HG03196 (cell line): Measurements from ENCODE around the gene CNTNAP2.

ENCODE experiments used
- ATAC-seq: cut with Tn5 transposase; IDR thresholded peaks from one replicate; pipeline ENCODE4 v1.9.1; 2021; ENCODE audit not compliant: unreplicated experiment

The CNTNAP2 gene

GRCh38 chr7:147861945-147862344 is 1745.3 kb downstream of the CNTNAP2 start:
- no peak for ATAC-seq

- ATAC-seq: no peak
Measured at GRCh38 chr7:147869456-147869855, 1752.9 kb downstream of the CNTNAP2 start.

DNA sequence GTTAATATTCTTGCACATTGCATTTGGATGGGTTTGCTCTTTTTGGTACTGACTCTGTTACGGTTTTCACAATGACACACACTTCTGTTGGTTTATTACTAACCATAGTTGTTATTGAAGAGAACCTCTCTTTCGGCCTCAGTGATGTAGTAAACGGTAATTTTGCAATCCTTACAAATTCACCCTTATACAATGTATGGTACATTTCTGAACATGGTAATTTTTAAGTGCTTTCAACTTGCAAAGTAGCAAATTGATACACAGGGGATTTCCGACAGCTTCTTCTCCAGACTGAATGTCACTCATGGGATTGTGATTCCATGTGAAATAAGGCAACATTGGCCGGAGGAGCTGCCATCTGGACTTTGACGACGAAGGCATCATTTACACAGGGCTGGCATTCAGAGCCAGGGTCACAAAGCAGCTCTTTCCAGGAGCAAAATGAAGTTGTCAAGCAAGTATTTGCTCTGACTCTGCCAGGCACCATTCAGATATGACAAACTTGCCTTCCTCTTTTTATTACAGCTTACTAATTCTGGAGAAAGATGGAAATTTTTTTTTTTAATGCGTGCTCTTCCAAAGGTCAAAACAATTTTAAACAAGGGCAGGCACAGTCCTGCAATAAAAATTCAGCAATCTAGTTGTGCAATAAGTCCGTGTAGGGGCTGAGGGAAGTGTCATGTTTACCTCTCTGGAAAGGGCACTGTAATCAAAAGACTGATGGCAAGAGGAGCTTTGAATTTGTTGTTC is 1762.5 kb downstream of the CNTNAP2 start:
- no peak for ATAC-seq

DNA sequence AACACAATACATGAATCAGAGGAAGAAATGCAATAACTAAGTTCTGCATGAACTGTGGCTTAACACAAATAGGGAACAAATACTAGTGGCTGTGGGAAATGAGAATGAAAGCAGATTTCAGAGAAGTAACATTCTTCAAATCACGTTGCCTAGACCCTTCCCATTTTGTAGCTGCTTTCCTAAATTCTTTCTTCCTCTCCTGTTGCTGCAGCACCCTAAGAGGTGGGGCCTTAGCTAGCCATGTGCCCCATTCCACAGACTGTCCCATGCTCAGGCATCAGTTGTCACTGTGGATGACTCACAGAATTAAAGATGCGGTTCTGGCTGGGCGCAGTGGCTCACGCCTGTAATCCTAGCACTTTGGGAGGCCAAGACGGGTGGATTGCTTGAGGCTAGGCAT is 1769.3 kb downstream of the CNTNAP2 start:
- no peak for ATAC-seq

DNA sequence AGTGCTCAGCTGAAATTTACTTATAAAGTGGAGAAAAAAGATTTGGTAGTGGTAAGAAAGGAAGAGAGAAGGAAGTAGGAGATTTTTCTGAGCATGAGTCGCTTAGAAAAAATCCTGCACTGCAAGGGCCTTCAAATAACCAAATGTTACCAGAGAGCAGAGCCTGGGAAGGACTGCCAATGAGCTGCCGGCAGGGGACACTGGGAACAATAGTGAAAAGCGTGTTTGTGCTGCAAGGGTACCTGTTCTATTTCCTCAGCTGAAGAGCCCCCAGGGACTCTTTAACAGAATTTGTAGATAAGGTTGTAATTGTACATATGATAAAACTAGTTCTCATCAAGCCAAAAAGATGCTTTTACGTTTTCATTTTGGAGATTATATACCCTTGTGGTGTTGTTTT is 1777.7 kb downstream of the CNTNAP2 start:
- no peak for ATAC-seq

GRCh38 chr7:147896121-147896520 is 1779.5 kb downstream of the CNTNAP2 start:
- no peak for ATAC-seq

DNA sequence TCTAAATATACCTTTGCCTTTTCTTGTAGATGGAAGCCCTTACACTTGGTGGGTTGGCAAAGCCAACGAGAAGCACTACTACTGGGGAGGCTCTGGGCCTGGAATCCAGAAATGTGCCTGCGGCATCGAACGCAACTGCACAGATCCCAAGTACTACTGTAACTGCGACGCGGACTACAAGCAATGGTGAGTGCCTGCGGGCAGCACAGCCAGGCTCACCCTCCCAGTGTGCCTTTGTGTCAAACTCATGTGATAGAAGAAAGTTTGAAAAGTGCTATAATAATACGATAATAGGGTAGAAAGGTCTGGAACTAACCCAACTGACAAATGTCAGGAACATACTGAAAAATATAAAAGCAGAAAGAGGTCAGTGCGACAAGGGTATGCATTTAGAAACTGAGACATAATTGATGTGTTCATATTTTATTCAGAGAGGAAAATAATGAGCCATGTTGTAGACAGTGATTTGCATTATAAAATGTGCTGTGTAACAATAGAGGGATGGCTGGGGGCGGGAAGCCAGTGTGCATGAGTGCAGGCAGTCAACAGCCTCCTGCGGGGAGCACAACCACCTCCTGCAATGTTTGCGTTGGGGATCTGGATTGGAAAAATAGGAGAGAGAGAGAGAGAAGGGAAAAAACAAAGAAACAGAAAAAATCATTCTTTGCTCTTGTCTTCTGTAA is 1787.1 kb downstream of the CNTNAP2 start:
- no peak for ATAC-seq

DNA sequence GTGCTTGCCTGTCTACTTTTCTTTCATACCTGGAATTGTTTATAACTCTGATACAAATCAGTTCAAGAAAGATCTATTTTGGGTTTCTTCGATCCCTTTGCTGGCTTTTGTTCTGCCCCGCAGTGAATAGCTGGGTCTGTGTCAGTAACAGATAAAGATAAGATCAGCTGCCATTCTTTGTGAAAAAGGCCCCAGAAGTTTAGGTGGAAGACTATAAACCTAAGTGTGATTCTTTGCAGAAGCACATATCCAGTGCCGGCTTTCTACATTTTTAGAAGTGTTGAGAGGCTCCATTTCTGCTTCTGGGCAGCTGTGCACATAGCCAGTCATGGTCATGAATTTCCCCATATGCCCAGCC is 1787.6 kb downstream of the CNTNAP2 start:
- ATAC-seq: no peak

DNA sequence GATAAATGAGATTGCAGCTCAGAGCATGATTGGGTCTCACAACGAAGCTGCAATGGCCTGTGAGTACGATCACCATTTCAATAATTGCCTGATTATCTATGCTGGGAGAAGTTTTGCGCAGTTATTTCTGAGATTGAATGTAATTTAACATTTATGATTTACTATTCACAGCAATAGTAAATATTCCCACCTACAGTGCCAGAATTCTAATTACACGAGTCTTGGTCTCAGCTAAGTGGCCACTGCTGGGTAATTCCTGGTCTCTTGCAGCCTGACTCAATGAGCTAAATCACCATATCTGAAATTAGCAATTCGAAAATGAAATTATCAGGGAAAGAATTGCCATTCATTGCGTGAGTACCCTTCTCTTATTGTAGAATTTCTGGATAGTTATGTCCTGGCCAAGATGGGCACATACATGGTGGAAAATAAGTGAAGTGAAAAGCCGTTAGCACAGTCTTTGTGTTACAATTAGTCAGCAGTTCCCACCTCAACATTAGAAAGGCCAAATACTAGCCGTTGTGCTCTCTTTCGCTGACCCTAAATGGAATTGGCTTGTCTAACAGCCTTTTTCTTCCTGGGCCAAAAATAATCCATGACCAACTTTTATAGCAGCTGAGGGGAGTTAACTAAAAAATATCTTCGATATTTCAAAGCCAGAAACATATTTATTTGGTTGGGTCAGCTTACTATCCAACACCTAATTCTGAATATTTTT is 1793.0 kb downstream of the CNTNAP2 start:
- no peak for ATAC-seq

- no peak for ATAC-seq
Measured at GRCh38 chr7:147911201-147911601, 1794.6 kb downstream of the CNTNAP2 start.

- ATAC-seq: no peak
Measured at GRCh38 chr7:147912291-147912690, 1795.7 kb downstream of the CNTNAP2 start.

- ATAC-seq: no peak
Measured at GRCh38 chr7:147912946-147913638, 1796.5 kb downstream of the CNTNAP2 start.

DNA sequence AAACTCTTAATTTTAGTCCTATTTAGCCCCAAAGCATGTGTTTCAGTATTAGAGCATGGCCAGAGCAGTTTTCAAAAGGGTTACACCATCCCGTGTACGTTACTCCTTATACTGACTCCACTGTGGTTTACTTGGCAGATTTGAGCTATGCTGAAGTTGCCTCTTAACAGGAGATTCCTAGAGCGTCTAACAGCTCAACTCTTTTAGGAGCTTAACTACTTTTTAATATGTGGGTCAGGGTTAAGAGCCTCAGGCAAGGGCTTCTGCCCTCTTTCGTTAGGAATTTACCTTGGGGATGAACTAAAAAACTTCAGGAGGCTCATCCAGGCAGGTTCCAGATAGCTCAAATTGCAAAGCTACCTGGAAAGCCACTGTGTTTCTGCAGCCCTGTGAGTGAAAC is 1799.2 kb downstream of the CNTNAP2 start:
- no peak for ATAC-seq

DNA sequence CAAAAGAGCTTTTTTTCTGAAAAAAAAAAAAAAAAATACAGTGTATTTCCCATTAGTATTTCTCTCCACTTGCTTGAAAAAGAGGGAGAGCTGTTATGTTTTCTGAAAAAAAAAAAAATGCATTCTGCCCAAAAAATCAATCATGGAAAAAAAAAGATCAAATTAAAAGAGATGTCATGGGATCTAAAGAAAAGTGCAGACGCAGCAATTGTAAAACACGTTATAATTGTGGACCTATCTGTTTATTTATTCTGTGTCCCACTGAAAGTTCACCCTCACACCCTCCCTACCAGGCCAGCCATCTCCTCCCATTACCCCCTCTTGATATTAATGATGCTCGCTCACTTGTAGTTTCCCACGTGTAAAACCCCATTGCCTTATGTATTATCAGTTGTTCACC is 1800.0 kb downstream of the CNTNAP2 start:
- no peak for ATAC-seq

DNA sequence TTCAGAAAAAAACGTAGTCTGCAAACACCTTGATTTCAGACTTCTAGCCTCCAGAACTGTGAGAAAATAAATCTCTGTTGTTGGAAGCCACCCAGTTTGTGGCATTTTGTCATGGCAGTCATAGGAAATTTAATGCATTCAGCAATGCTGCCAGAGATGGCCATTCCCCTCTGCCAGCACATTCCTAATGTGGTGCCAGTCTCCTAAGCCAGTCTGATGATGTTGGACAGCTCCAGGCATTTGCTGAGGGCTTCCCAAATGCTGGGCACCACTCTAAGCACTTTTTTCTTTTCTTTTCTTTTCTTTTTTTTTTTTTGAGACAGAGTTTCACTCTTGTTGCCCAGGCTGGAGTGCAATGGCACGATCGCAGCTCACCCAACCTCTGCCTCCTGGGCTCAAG is 1807.2 kb downstream of the CNTNAP2 start:
- ATAC-seq: no peak

- no peak for ATAC-seq
Measured at GRCh38 chr7:147937428-147937827, 1820.8 kb downstream of the CNTNAP2 start.

GRCh38 chr7:147941381-147941780 is 1824.8 kb downstream of the CNTNAP2 start:
- no peak for ATAC-seq

DNA sequence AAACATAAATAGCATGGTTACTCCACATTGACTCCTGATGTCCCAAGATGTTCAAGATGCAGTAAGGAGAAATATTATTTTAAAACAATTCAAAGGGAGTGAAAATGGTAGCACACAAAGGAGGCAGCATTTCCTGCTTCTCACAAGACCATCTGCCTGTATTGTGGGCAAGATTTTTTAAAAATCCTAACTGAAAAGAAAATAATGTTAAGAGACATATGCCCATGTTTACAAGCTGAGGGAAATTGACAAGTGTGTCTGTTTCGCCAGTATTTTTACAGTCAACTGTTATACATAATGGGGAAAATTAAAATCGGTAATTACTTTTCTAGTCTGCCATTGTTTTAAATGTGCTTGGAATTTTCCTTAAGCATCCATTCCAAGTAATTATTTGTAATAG is 1827.7 kb downstream of the CNTNAP2 start:
- ATAC-seq: no peak

DNA sequence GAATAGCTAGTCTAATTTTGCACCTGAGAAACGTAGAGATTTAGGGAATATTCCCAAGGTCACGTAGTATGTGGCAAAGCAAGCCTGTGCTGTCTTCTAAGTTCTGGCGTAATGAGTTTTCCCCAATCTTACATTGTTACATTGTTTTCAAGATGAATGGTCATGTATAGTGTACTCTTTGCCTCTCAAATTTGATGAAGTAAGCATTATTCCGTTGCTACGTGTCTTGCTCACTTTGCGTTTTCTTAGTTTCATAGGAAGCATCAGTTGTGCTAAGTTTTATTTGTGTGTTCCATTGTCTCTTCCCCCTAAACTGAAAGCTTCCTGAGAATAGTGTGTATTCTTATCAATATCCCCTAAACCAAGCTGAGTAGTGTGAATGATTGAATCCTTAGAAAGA is 1836.3 kb downstream of the CNTNAP2 start:
- ATAC-seq: no peak

GRCh38 chr7:147968046-147968610 is 1851.5 kb downstream of the CNTNAP2 start:
- no peak for ATAC-seq

DNA sequence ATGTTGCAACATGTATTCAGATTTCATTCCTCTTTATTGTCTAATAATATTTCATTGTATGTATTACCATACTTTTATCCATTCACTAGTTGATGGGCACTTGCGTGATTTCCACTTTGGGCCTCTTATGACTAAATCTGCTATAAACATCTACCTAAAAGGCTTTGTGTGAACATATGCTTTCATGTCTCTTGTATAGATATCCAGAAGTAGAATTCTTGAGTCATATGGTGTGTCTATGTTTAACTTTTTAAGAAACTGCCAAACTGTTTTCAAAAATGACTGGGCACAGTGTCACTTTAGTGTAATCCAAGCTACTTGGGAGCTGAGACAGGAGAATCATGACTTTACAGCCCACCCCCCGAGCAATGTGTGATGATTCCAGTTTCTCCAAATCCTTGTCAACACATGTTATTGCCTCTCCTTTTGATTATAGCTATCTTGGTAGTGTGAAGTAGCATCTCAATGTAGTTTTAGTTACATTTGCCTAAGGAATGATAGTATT is 1855.1 kb downstream of the CNTNAP2 start:
- ATAC-seq: no peak
